ENCODE data around the gene TBC1D22A. TPM values are rescaled to one million over a fixed set of nuclear protein-coding genes. Genes with fewer than 3 reads are reported as not detected.

The TBC1D22A gene
- total and polyA plus RNA-seq, 10 of the 15 experiments (the other 5 are each of a cell fraction or from before 2014, with no cell fraction given) = 0.63 to 44.7 (median 27.4) TPM

- in situ Hi-C loops (cut with MboI) (loop anchor here (10.0 kb wide), 1 partner anchor 59 kb away; no protein-coding TSS in a partner anchor), intact Hi-C loops (cut with micrococcal nuclease; ENCODE audit: unreplicated experiment) (no loop called here)
- H4K20me1 ChIP-seq (ENCODE audit: control insufficient read depth, insufficient read depth) = no peaks in the 10 kb centered on the region
- no peaks in the 10 kb centered on the region for H3K4me1 ChIP-seq (ENCODE audit: control insufficient read depth, insufficient read depth, low read length)
- H3K36me3 ChIP-seq (ENCODE audit: control insufficient read depth in 2 of 2, insufficient read depth in 2 of 2, low read length in 1 of 2) = no peaks in the 10 kb centered on the region; a peak in 1 of 4 replicates
- ATAC-seq (no peak), DNase-seq (ENCODE audit: low read depth, low spot score) (no peak), FAIRE-seq (no peak)
- no peaks in the 10 kb centered on the region for H3K27me3 ChIP-seq (replicated peaks in 1 of 2; ENCODE audit: control insufficient read depth in 2 of 2, insufficient read depth in 2 of 2, low read length in 1 of 2)
- RAD21 ChIA-PET (ENCODE audit: unreplicated experiment) = no interaction called here
- no peak overlapping the region for H3K4me3 ChIP-seq
- no TSS peak for BruUV-seq (replicated peaks)
- SMC1A ChIA-PET (ENCODE audit: uncharacterized antibody, unreplicated experiment) = no interaction called here
- WGBS (ENCODE audit: insufficient coverage, insufficient replicate concordance, low lambda C conversion rate, missing lambda C conversion rate) = 95% methylated on average over 14 of the region's 14 CpGs
- POLR2A ChIA-PET = no interaction called here
- H3K27ac ChIP-seq (ENCODE audit: control insufficient read depth, insufficient read depth) = no peak overlapping the region
- no peaks in the 10 kb centered on the region for H3K79me2 ChIP-seq (ENCODE audit: control insufficient read depth, insufficient read depth, low read length)
- H3K9ac ChIP-seq (ENCODE audit: control insufficient read depth, insufficient read depth, low read length) = no peak overlapping the region
- no peaks in the 10 kb centered on the region; the same call in 2 of the 3 replicates for H3K9me3 ChIP-seq (replicated peaks; ENCODE audit: control insufficient read depth, insufficient read depth, low read length)
- no peak overlapping the region for H2AFZ ChIP-seq (ENCODE audit: control insufficient read depth, low read depth, low read length)
- CTCF ChIA-PET = no interaction called here
- no peak overlapping the region for H3K4me2 ChIP-seq (ENCODE audit: control insufficient read depth, insufficient read depth)
- TF ChIP-seq ZNF687 (IDR thresholded peaks at IDR 0.05) = no peak
- no peak for TF ChIP-seq CUX1 (IDR thresholded peaks at IDR 0.05; ENCODE audit: insufficient replicate concordance, low read depth, low read length)
- no peak for TF ChIP-seq YY1 (IDR thresholded peaks at IDR 0.05; ENCODE audit: low read depth, low read length)
- no peak for TF ChIP-seq GABPA (IDR thresholded peaks at IDR 0.05; ENCODE audit: low read depth)
- no peak for TF ChIP-seq CEBPB (IDR thresholded peaks at IDR 0.05; ENCODE audit: borderline replicate concordance in 1 of 2, low read depth in 2 of 2, low read length in 2 of 2)
- no peak for TF ChIP-seq TARDBP (IDR thresholded peaks at IDR 0.05; ENCODE audit: borderline replicate concordance)
- TF ChIP-seq CREB1 (IDR thresholded peaks at IDR 0.05; ENCODE audit: low read depth) = no peak
- no peak for TF ChIP-seq POLR2AphosphoS2 (IDR thresholded peaks at IDR 0.05; ENCODE audit: low read depth, low read length)
- no peak for TF ChIP-seq POLR2AphosphoS5 (IDR thresholded peaks at IDR 0.05; ENCODE audit: low read length)
- no peak for TF ChIP-seq FOXM1 (IDR thresholded peaks at IDR 0.05; ENCODE audit: low read depth, low read length)
- TF ChIP-seq EED (IDR thresholded peaks at IDR 0.05; ENCODE audit: low read depth) = no peak
- TF ChIP-seq IKZF2 (IDR thresholded peaks at IDR 0.05) = no peak
- no peak for TF ChIP-seq EZH2 (IDR thresholded peaks at IDR 0.05; ENCODE audit: borderline replicate concordance, control insufficient read depth, low read depth, low read length)
- no peak for TF ChIP-seq HDAC6 (IDR thresholded peaks at IDR 0.05; ENCODE audit: unreplicated experiment)
- TF ChIP-seq BHLHE40 (IDR thresholded peaks at IDR 0.05; ENCODE audit: borderline replicate concordance in 1 of 2, low read depth in 2 of 2, low read length in 1 of 2) = no peak
Measured at GRCh38 chr22:47083379-47083986, 321.0 kb downstream of the TBC1D22A start.

Data from GM12878 (cell line).